H1 (cell line): ENCODE results near the gene FSIP1. TPM values are rescaled to one million over a fixed set of nuclear protein-coding genes. Genes with fewer than 3 reads are reported as not detected.

Source experiments
- CTCF ChIA-PET: fragments of 300-600 bp; sonication (Branson Sonifier 250); formaldehyde crosslinking; loops from one replicate; lab custom pipeline; 2021; ENCODE audit not compliant: partially characterized antibody; lab: Charles Lee
- POLR2A ChIA-PET: fragments of 300-600 bp; sonication (Branson Sonifier 250); formaldehyde crosslinking; loops from one replicate; lab custom pipeline; 2021; ENCODE audit warnings: inconsistent platforms; ENCODE audit not compliant: partially characterized antibody; lab: Charles Lee
- DNase-seq, 2 experiments: peaks; one replicate each; pipeline versions ENCODE4 v3.0.0 to v3.0.0-alpha.2; 2010 to 2022; ENCODE audit warnings: low spot score in 2 of 2, low read depth in 1 of 2, mixed read lengths in 1 of 2
- FAIRE-seq: peaks from 2 replicates; lab custom pipeline; 2011; peaks lifted over from hg19 to GRCh38; lab: Jason Lieb, UNC
- H2AFZ ChIP-seq: 2 replicates; pipeline ENCODE4 v1.8.1; 2012; ENCODE audit warnings: low read length, inconsistent platforms
- H2AK5ac ChIP-seq: 2 replicates; pipeline ENCODE4 v1.6.1; 2013; ENCODE audit warnings: low read depth, low read length
- H2BK120ac ChIP-seq: replicated peaks from 2 replicates; pipeline ENCODE3; 2013; ENCODE audit warnings: low read depth, low read length, inconsistent platforms
- H2BK12ac ChIP-seq: 2 replicates; pipeline ENCODE4 v1.6.1; 2013; ENCODE audit warnings: low read depth, low read length
- H2BK15ac ChIP-seq: 2 replicates; pipeline ENCODE4 v1.6.1; 2013; ENCODE audit warnings: low read length
- H2BK20ac ChIP-seq: 2 replicates; pipeline ENCODE4 v1.6.1; 2013; ENCODE audit warnings: low read length
- H2BK5ac ChIP-seq: 2 replicates; pipeline ENCODE4 v1.6.1; 2013; ENCODE audit warnings: low read depth, low read length
- H3K14ac ChIP-seq: 2 replicates; pipeline ENCODE4 v1.6.1; 2013; ENCODE audit warnings: inconsistent platforms; ENCODE audit not compliant: insufficient read length
- H3K18ac ChIP-seq: 2 replicates; pipeline ENCODE4 v1.6.1; 2013; ENCODE audit warnings: low read length; ENCODE audit errors: extremely low read depth
- H3K23ac ChIP-seq: 2 replicates; pipeline ENCODE4 v1.6.1; 2013; ENCODE audit warnings: inconsistent platforms; ENCODE audit not compliant: insufficient read length
- H3K23me2 ChIP-seq: 2 replicates; pipeline ENCODE4 v1.6.1; 2013; ENCODE audit warnings: low read depth, low read length
- H3K27ac ChIP-seq: 2 replicates; pipeline ENCODE4 v1.6.1; 2011; ENCODE audit warnings: low read depth, low read length, inconsistent platforms
- H3K27me3 ChIP-seq, 4 experiments: replicated peaks in 1 of 4; 1 replicate in 1 of 4; 2 replicates in 3 of 4; pipeline versions ENCODE4 v1.6.1 to v1.8.1; 2011 to 2013; ENCODE audit warnings: low read length in 3 of 4, mild to moderate bottlenecking in 3 of 4, inconsistent platforms in 2 of 4, mixed read lengths in 2 of 4, moderate library complexity in 1 of 4; ENCODE audit not compliant: control insufficient read depth in 3 of 4, insufficient read depth in 3 of 4; ENCODE audit errors: extremely low read depth in 1 of 4
- H3K36me3 ChIP-seq, 4 experiments: 2 replicates each; pipeline versions ENCODE4 v1.6.1 to v1.8.1; 2011 to 2013; ENCODE audit warnings: mild to moderate bottlenecking in 4 of 4, low read length in 3 of 4, moderate library complexity in 2 of 4, control low read depth in 1 of 4, inconsistent platforms in 1 of 4; ENCODE audit not compliant: insufficient read depth in 4 of 4, control insufficient read depth in 2 of 4
- H3K4ac ChIP-seq: replicated peaks from 2 replicates; pipeline ENCODE3; 2013; ENCODE audit warnings: low read length, low read depth, mixed read lengths, inconsistent platforms; ENCODE audit not compliant: insufficient read length
- H3K4me1 ChIP-seq, 4 experiments: replicated peaks in 1 of 4; 1 replicate in 1 of 4; 2 replicates in 3 of 4; pipeline versions ENCODE4 v1.6.1 to v1.8.1; 2011 to 2013; ENCODE audit warnings: low read length in 3 of 4, inconsistent platforms in 2 of 4, mixed read lengths in 1 of 4; ENCODE audit not compliant: insufficient read depth in 4 of 4, control insufficient read depth in 3 of 4
- H3K4me2 ChIP-seq, 2 experiments: 2 replicates each; pipeline versions ENCODE4 v1.6.1 to v1.8.1; 2011 to 2013; ENCODE audit warnings: low read depth in 2 of 2, low read length in 2 of 2, control low read depth in 1 of 2, inconsistent platforms in 1 of 2, mild to moderate bottlenecking in 1 of 2; ENCODE audit not compliant: insufficient read depth in 1 of 2
- H3K4me3 ChIP-seq, 4 experiments: fragments of 200-600, 300-600 bp in 1 of 4; sonication (generic), shearing (Covaris generic), sonication (Bioruptor Twin) in 1 of 4; 2 replicates each; pipeline versions ENCODE4 v1.5.1 to v1.8.1; 2011 to 2016; ENCODE audit warnings: low read length in 4 of 4, low read depth in 3 of 4, control low read depth in 2 of 4, inconsistent platforms in 2 of 4, mild to moderate bottlenecking in 2 of 4, mixed read lengths in 1 of 4, moderate library complexity in 1 of 4; ENCODE audit not compliant: insufficient read depth in 2 of 4; ENCODE audit errors: extremely low read depth in 1 of 4
- H3K56ac ChIP-seq: replicated peaks from 2 replicates; pipeline ENCODE3; 2013; ENCODE audit warnings: low read depth, mild to moderate bottlenecking, mixed read lengths, low read length, inconsistent platforms; ENCODE audit not compliant: insufficient read length
- H3K79me1 ChIP-seq: 2 replicates; pipeline ENCODE4 v1.6.1; 2013; ENCODE audit warnings: low read depth, low read length, control low read depth
- H3K79me2 ChIP-seq, 2 experiments: 2 replicates each; pipeline versions ENCODE4 v1.6.1 to v1.8.1; 2012 to 2013; ENCODE audit warnings: low read length in 2 of 2, mild to moderate bottlenecking in 2 of 2, inconsistent platforms in 1 of 2; ENCODE audit not compliant: insufficient read depth in 2 of 2, control insufficient read depth in 1 of 2
- H3K9ac ChIP-seq, 4 experiments: replicated peaks in 1 of 4; 1 replicate in 1 of 4; 2 replicates in 3 of 4; pipeline versions ENCODE4 v1.6.1 to v1.8.1; 2011 to 2013; ENCODE audit warnings: low read depth in 3 of 4, low read length in 3 of 4, control low read depth in 2 of 4, mild to moderate bottlenecking in 2 of 4, moderate library complexity in 2 of 4, inconsistent platforms in 1 of 4; ENCODE audit errors: extremely low read depth in 1 of 4
- H3K9me3 ChIP-seq, 2 experiments: 2 replicates each; pipeline versions ENCODE4 v1.6.1 to v1.8.1; 2012 to 2013; ENCODE audit warnings: mild to moderate bottlenecking in 2 of 2, moderate library complexity in 2 of 2, control low read depth in 1 of 2, inconsistent platforms in 1 of 2, low read depth in 1 of 2, low read length in 1 of 2, mixed read lengths in 1 of 2; ENCODE audit not compliant: insufficient read depth in 2 of 2
- H4K20me1 ChIP-seq, 2 experiments: replicated peaks in 1 of 2; 2 replicates each; pipeline versions ENCODE3 to v1.8.1; 2011 to 2013; ENCODE audit warnings: inconsistent platforms in 2 of 2, low read length in 2 of 2, mild to moderate bottlenecking in 1 of 2; ENCODE audit not compliant: insufficient read depth in 2 of 2, control insufficient read depth in 1 of 2
- H4K5ac ChIP-seq: 2 replicates; pipeline ENCODE4 v1.6.1; 2013; ENCODE audit warnings: low read length, low read depth, mixed read lengths, inconsistent platforms; ENCODE audit not compliant: insufficient read length
- H4K8ac ChIP-seq: 2 replicates; pipeline ENCODE4 v1.8.0; 2013; ENCODE audit warnings: mild to moderate bottlenecking, moderate library complexity, low read length, inconsistent platforms; ENCODE audit not compliant: insufficient read depth; ENCODE audit errors: extremely low read depth
- H4K91ac ChIP-seq: replicated peaks from 2 replicates; pipeline ENCODE3; 2013; ENCODE audit warnings: low read length, mixed read lengths, inconsistent platforms; ENCODE audit not compliant: insufficient read length
- BCL11A ChIP-seq, 2 experiments: IDR thresholded peaks; one replicate each; pipeline ENCODE4 v1.6.1; 2011; ENCODE audit warnings: low read depth in 2 of 2, low read length in 2 of 2, mild to moderate bottlenecking in 2 of 2
- MAFK ChIP-seq: IDR thresholded peaks from 2 replicates; pipeline ENCODE4 v1.6.1; 2012; ENCODE audit warnings: low read depth, mild to moderate bottlenecking, improper control_type of control experiment, low read length
- SP1 ChIP-seq: IDR thresholded peaks from 2 replicates; pipeline ENCODE4 v1.6.1; 2011; ENCODE audit warnings: low read depth, low read length
- WGBS, 2 experiments: shearing (Covaris generic) in 1 of 2; methylation state at CpG; one replicate each; pipeline versions ENCODE4 v1.1.6 to v1.1.7; 2013 to 2015; ENCODE audit warnings: low lambda C conversion rate in 2 of 2, mixed read lengths in 2 of 2, inconsistent platforms in 1 of 2, low coverage in 1 of 2, missing lambda C conversion rate in 1 of 2; ENCODE audit not compliant: insufficient replicate concordance in 2 of 2, insufficient coverage in 1 of 2, insufficient read length in 1 of 2; ENCODE audit errors: extremely low coverage in 1 of 2, missing lambda C conversion rate in 1 of 2; 5-methylcytosine and 5-hydroxymethylcytosine counted together
- polyA plus RNA-seq, 7 experiments: library from polyadenylated mRNA; depleted of rRNA in 3 of 7; stranded (reverse) in 5 of 7; unstranded in 2 of 7; fragments of >200 nt in 5 of 7; fragments of 200-250 nt in 2 of 7; gene quantifications; 1 replicate in 5 of 7; 2 replicates in 1 of 7; 4 replicates in 1 of 7; pipeline versions ENCODE4 v1.2.1 to v1.2.3, GENCODE V29; 2011 to 2013; ENCODE audit warnings: missing spikeins in 2 of 7, mixed read lengths in 2 of 7
- total RNA-seq: library from RNA; stranded (reverse); fragmentation: NEBNext Ultra II Directional; extraction: Animal tissue kit (Norgen Biotek cat#: 25700); gene quantifications from 2 replicates; pipeline ENCODE4 v1.2.1, GENCODE V29; 2021

FSIP1 gene
- total and polyA plus RNA-seq, 2 of the 8 experiments (the other 6 are each of a cell fraction or from before 2014, with no cell fraction given): 0.18 to 1.3 TPM

GRCh38 chr15:39669661-39670060, 113.0 kb downstream of the FSIP1 start:
- 97% methylated on average over 2 of the region's 2 CpGs; no CpG with 5 or more reads in 1 of the 2 experiments for WGBS, 2 experiments
- ChIA-PET CTCF (interaction anchor here (0.7 to 0.8 kb wide), 2 partner anchors 18 to 49 kb away, joined by 3 to 4 read pairs; no protein-coding TSS in a partner anchor), POLR2A (interaction anchor here (0.6 kb wide), 1 partner anchor 128 kb away, joined by 3 read pairs; no protein-coding TSS in a partner anchor)
- Histone ChIP-seq H2BK120ac (no peak overlapping the region), H3K23ac (no peak overlapping the region), H3K79me2 (no peaks in the 10 kb centered on the region), H2BK5ac (no peak overlapping the region), H4K20me1 (no peaks in the 10 kb centered on the region), H2BK12ac (no peak overlapping the region), H3K27me3 (no peaks in the 10 kb centered on the region), H3K79me1 (no peaks in the 10 kb centered on the region), H3K4ac (no peak overlapping the region), H3K56ac (no peak overlapping the region), H4K8ac (no peak overlapping the region), H4K5ac (no peak overlapping the region), H2AFZ (no peak overlapping the region), H3K4me1 (peaks cover 4 to 9% (median 7%) of the 10 kb centered on the region in 4 experiments; a peak in 6 of 7 replicates), H3K9me3 (no peaks in the 10 kb centered on the region), H3K14ac (no peak overlapping the region), H4K91ac (no peak overlapping the region), H3K9ac (no peak overlapping the region), H3K4me3 (no peak overlapping the region), H2BK20ac (no peak overlapping the region), H3K18ac (no peak overlapping the region), H2BK15ac (no peak overlapping the region), H3K36me3 (no peaks in the 10 kb centered on the region), H3K27ac (no peak overlapping the region), H3K23me2 (no peaks in the 10 kb centered on the region), H3K4me2 (no peak overlapping the region), H2AK5ac (no peak overlapping the region)
- DNase-seq (no peak), FAIRE-seq (no peak)
- no peak for TF ChIP-seq BCL11A (IDR thresholded peaks at IDR 0.05; ENCODE audit: low read depth in 2 of 2, low read length in 2 of 2)
- no peak for TF ChIP-seq SP1
- TF ChIP-seq MAFK: no peak
